ENCODE results near the gene KLHL13. TPM values are rescaled to one million over a fixed set of nuclear protein-coding genes. Genes with fewer than 3 reads are reported as not detected.

Gene KLHL13, protein sequence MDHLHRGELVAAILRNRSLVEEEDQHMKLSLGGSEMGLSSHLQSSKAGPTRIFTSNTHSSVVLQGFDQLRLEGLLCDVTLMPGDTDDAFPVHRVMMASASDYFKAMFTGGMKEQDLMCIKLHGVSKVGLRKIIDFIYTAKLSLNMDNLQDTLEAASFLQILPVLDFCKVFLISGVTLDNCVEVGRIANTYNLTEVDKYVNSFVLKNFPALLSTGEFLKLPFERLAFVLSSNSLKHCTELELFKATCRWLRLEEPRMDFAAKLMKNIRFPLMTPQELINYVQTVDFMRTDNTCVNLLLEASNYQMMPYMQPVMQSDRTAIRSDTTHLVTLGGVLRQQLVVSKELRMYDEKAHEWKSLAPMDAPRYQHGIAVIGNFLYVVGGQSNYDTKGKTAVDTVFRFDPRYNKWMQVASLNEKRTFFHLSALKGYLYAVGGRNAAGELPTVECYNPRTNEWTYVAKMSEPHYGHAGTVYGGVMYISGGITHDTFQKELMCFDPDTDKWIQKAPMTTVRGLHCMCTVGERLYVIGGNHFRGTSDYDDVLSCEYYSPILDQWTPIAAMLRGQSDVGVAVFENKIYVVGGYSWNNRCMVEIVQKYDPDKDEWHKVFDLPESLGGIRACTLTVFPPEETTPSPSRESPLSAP
- 31.3 TPM for total RNA-seq

DNA sequence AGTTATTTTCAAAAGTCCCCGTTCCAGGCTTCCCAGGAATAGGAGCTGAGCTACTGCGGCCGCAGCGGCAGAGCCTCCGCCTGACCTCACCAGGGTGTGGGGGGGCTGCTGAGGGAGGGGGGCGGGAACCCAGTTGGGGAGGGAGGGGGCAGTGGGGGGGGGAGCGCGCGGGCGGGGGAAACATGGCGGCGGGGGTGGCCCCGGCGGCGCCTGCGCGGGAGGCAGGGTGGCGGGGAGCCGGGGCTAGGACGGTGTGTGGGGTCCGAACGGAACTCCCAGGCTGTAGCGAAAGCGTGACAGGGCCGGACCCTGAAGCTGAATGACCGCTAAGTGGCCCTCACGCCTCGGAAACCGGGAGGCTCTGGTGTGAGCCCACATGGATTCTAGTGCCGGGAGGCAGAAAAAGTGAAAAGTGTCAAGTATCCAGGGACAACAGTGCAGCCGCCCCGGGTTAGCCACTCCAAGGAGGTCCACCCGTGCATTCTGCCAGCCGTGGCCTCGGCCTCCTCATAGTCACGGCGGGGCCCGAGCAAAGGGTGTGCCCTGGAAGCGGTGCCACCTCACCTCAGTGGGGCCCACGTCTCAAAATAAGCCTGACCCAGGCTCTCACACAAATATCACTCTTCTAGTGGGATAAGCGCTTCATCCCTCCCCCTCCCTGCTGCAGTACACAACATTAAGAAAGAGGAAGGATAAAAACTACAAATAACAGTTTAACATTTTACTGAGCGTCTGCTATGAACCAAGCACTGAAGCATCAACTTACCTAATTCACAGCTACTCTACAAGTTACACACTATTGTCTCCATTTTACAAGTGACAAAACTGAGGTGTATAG, at the start of gene KLHL13:
TSS of gene KLHL13 (minus strand) at position 98 of the 838 bp plus-strand sequence. CDS start 88,337 bp downstream, outside the sequence.

Small RNAs within 50 kb of the gene (small RNA-seq; reads per million reads assigned to genes)
- gene RF00019 (ENCODE audit: low replicate concordance) = not detected
- gene TUBB4BP3 (ENCODE audit: low replicate concordance) = not detected

Other genes with a start within 250 kb of the KLHL13 start
- gene WDR44, start 229.3 kb upstream of the KLHL13 start, total RNA-seq = 37.2 TPM

Measured in parietal lobe (tissue), 2 donors.